HL-60 (cell line): ENCODE results near the gene ZNF292.

Source experiments
- DNase-seq, 2 experiments: peaks; one replicate each; pipeline ENCODE4 v3.0.0-alpha.2; 2010 to 2020; ENCODE audit warnings: low read depth in 1 of 2, low spot score in 1 of 2
- H3K27ac ChIP-seq: fragments of 250-450 bp; sonication (Bioruptor Pico); replicated peaks from 2 replicates; pipeline ENCODE4 v1.5.1; 2020; ENCODE audit warnings: mild to moderate bottlenecking, moderate library complexity
- H3K27me3 ChIP-seq: fragments of 250-450 bp; sonication (Bioruptor Pico); 2 replicates; pipeline ENCODE4 v1.5.1; 2021; ENCODE audit warnings: mild to moderate bottlenecking, moderate library complexity; ENCODE audit not compliant: insufficient read depth, poor library complexity, severe bottlenecking
- H3K4me3 ChIP-seq: replicated peaks from 2 replicates; pipeline ENCODE4 v1.5.1; 2011; ENCODE audit warnings: mild to moderate bottlenecking, control low read depth, low read length; ENCODE audit not compliant: insufficient read depth
- CTCF ChIP-seq: IDR thresholded peaks from one replicate; pipeline ENCODE4 v1.5.1; 2011; ENCODE audit warnings: low read length, control low read depth, inconsistent platforms; ENCODE audit not compliant: insufficient read depth
- GABPA ChIP-seq: IDR thresholded peaks from 2 replicates; pipeline ENCODE4 v1.6.1; 2012; ENCODE audit warnings: low read depth
- POLR2AphosphoS5 ChIP-seq: IDR thresholded peaks from 2 replicates; pipeline ENCODE4 v1.6.1; 2012; ENCODE audit warnings: low read depth
- REST ChIP-seq: IDR thresholded peaks from 2 replicates; pipeline ENCODE4 v1.6.1; 2012; ENCODE audit warnings: low read depth; ENCODE audit not compliant: insufficient replicate concordance
- SPI1 ChIP-seq: IDR thresholded peaks from 2 replicates; pipeline ENCODE4 v1.6.1; 2012; ENCODE audit warnings: low read depth, mild to moderate bottlenecking, borderline replicate concordance

ZNF292 gene

GRCh38 chr6:87308970-87309369 lies 153.6 kb downstream of the ZNF292 start:
- Histone ChIP-seq H3K4me3 (no peak overlapping the region), H3K27ac (no peak overlapping the region), H3K27me3 (peaks cover 9% of the 10 kb centered on the region)
- DNase-seq: no peak
- TF ChIP-seq POLR2AphosphoS5 (no peak), CTCF (no peak), REST (no peak), GABPA (no peak)

- no peak for TF ChIP-seq CTCF
- no peak for TF ChIP-seq SPI1
- no peak for TF ChIP-seq GABPA
- TF ChIP-seq REST: no peak
- TF ChIP-seq POLR2AphosphoS5: no peak
- H3K27ac ChIP-seq: no peak overlapping the region
- H3K4me3 ChIP-seq: no peak overlapping the region
- H3K27me3 ChIP-seq: peaks cover 9% of the 10 kb centered on the region
- DNase-seq: no peak
Observed at GRCh38 chr6:87312860-87313259, 157.5 kb downstream of the ZNF292 start.
